SKM-1 treated with dmso at 0.1 percent for 144 hours (cell line): Measurements from ENCODE around the gene AHI1.
A peak's percentile ranks its signal among the peaks of the same experiment; 100 is the strongest.

Source experiments
- DNase-seq: peaks from one replicate; lab custom pipeline; 2025; ENCODE audit not compliant: unreplicated experiment; lab: John Stamatoyannopoulos, UW

The AHI1 gene

DNA sequence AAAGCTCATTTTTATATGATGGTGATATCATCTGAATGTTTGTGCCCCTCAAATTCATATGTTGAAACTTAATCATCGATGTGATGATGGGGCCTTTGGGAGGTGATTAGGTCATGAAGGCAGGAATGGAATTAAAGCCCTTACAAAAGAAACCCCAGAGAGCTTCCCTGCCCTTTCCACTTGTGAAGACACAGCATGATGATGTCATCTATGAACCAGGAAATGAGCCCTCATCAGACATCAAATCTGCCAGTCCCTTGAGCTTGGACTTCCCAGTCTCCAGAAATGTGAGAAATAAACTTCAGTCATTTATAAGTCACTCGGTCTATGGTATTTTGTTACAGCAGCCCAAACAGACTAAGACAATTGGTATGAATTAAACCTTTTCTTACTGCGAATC lies 163.4 kb downstream of the AHI1 start:
- no peak for DNase-seq

DNA sequence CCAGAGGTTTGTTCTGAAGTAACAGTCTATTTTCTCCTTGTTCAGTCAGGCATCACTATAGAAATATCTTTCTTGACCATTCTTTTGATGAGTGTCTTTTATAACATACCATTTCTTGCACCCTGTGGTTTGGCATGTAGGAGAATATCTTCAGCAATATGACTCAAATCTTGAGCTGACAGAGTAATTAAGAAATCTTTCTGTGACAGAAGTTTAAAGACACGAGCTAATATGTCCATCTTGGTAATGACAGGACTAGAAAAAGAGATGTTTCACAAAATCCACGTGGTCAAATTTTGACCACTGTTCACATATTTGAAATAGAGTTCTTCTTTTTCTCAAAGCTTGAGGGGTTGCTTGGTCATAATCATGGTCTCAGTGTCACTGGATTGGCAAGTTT lies 166.5 kb downstream of the AHI1 start:
- DNase-seq: no peak

DNA sequence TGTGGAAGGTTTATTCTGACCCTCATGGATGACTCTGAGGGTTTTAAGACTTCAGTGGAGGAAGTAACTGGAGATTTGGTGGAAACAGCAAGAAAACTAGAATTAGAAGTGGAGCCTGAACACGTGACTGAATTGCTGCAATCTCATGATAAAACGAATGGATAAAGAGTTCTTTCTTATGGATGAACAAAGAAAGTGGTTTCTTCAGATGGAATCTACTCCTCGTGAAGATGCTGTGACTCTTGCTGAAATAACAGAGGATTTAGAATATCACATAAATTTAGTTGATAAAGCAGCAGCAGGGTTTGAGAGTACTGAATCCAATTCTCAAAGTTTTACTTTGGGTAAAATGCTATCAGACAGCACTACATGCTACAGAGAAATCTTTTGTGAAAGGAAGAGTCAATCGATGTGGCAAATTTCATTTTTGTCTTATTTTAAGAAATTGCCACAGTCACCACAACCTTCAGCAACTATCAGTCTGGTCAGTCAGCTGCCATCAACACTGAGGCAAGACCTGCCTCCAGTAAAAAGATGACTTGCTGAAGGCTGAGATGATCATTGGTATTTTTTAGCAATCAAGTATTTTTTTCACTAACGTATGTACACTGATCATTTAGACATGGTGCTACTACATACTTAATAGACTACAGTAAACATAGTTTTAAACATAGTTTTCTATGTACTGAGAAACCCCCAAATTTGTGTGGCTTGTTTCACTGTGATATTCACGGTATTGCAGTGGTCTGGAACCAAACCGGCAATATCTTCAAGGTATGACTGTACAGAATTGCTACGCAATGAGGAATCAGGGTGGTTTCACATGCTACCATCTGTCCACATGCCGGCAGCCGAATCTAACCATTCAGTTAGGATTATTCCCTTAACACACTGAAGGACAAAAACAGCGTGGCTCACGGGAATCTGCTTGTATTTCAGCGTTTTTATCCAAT lies 167.4 kb downstream of the AHI1 start:
- no peak for DNase-seq

DNA sequence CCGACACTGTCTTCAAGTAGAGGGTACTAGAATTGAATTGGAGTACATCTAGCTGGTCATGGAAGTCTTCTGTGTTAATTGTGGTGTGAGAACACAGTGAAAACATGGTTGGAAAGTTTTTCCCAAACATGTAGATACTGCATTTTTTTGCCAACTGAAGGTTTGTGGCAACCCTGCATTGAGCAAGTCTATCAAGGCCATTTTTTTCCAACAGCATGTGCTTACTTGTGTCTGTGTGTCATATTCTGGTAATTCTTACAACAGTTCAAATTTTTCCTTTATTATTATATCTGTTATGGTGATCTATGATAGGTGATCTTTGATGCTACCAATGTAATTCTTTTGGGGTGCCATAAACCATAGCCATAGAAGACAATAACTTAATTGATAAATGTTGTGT lies 169.4 kb downstream of the AHI1 start:
- no peak for DNase-seq

DNA sequence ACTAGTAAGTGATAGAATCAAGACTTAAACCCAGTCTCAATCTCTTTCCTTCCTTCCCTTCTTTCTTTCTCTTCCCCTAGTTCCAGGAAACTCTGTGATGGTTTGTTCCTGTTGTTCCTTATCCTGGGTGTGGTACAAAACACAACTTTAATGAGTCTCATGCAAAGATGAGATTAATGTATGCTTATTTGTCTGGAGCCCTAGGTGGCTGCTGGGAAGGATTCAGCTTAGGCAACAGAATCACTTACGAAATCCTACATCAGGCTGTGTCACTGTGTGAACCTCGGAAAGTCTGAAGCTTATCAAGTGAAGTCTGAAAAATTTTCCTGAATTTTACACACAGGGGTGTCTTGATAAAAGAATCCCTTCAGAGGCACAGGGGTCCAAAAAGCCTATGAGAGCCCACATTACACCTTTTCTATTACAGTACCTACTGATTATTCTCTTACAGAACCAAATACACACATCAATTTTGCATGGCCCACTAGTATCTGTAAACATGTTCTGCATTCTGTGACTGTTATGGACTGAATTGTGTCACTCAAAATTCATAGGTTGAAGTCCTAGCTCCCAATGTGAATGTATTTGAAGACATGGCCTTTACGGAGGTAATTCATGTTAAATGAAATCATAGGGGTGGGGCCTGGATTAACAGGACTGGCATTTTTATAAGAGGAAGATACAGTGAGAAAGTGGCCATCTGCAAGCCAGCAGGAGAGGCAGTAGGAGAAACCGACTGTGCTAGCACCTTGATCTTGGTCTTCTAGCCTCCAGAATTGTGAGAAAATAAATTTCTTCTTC lies 171.7 kb downstream of the AHI1 start:
- peak; percentile 47 for DNase-seq

DNA sequence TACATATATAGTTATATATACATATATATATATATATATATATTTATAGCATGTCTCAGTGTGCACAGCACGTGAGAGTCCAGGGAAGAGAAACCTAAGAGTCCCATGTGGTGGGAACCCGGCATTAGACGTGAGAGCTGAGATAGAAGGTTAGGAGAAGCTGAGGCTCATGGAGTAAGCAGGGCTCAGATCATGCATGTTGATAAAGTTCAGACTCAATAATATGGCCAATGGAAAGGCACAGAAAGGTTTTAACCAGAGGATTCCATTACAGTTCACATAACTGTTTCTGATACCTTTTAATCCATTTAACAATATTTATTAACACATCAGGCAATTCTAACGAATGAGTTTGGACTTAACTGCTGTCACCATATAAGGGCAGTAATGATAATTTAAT lies 173.0 kb downstream of the AHI1 start:
- no peak for DNase-seq

DNA sequence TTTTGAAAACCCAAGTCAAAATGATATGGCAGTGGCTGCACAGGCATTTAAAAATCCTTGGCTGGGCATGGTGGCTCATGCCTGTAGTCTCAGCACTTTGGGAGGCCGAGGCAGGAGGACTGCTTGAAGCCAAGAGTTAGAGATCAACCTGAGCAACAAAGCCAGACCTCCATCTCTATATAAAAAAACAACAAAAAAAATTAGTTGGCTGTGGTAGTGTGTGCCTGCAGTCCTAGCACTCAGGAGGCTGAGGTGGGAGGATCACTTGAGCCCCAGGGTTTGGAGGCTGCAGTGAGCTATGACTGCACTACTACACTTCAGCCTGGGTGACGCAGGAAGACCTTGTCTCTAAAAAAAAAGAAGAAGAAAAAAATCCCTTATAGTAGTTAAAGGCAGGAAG lies 173.6 kb downstream of the AHI1 start:
- DNase-seq: no peak

DNA sequence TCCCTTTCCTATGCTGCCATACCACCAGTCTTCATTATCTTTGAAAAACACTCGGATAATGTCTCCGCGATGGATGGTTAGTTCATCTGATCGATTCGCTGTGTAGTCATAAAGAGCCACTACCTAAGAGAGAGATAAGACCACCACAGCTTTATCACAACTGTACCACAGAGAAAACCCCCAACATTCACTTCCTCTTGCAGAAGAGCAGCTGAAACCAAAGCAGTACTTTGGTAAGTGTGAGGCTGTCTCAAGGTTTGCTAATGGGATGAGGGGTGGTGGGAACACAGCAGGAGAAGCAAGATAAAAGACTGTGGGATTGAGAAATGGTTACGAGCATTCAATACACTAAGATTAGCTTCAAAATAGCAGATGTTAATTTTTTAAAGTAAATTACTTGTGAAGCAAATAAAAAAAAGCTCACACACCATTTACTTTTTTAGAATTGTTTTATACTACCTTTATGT lies 174.3 kb downstream of the AHI1 start:
- DNase-seq: peak; percentile 89

DNA sequence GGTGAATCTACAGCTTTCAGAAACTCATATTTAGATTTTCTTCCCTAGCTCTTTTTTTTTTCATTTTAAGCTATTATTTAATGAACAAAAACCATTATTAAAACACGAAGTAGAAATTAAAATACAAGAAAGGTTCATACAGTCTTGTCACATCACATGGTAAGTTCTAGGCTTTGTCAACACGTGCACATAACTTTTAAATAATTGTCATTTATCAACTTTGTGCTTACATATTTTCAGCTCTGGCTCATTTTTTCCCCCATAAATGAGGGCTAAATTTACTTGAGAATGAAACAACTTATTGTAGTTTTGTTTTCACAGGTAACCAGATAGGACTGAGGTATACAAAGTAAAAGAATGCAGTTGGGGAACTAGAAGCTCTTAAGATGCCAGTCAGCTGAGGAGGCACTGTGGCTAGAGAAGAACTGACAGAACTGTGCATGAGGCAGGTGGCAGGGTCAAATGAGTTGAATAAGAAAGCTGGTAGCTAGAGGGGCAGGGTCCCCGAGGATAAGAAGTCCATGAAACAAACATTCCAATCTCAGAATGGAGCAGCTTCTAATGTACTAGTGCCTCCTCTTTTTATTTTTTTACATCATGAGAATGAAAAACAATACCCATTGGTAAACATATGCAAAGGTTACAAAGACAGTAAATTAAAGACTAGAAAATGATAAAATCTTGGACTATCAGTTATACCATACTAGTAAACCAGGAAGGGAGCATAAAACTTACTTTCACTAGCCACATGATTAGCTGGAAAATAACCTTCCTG lies 174.9 kb downstream of the AHI1 start:
- DNase-seq: no peak

DNA sequence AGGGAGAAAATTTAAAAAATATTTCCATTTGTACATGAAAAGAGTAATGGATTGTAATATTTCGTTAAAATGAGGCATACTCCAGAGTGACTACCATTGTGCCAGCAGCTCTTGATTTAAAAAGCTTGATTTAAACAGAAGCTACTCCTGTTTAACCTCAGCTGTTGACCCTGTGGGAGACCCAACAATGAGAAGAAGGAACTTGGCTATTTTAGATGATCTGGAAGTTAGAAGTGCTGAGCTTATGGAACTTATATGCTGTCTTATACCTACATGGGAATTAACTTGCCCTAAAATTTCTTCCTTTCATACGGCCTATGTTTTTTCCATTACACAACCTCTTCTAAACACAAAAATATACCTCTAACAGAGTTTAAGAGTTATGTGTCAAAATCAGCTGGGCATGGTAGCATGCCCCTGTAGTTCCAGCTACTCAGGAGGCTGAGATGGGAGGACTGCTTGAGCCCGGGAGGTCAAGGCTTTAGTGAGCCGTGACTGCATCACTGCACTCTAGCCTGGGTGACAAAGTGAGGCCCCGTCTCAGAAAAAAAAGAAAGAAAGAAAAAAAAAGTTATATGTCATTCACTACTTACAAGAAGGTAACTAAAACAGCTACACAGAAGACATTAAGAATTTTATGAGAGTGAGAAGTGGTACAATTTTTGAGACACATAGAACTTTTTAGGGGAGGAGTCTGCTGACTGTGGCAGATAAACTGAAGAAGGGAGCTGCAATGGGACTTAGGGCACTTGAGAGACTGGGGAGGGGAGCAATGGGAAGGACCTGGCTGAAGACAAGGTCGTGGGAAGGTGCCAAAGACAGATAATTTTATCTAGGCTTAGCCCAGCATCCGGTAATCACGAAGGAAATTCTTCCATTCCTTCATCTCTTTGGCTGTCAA lies 176.6 kb downstream of the AHI1 start:
- no peak for DNase-seq

DNA sequence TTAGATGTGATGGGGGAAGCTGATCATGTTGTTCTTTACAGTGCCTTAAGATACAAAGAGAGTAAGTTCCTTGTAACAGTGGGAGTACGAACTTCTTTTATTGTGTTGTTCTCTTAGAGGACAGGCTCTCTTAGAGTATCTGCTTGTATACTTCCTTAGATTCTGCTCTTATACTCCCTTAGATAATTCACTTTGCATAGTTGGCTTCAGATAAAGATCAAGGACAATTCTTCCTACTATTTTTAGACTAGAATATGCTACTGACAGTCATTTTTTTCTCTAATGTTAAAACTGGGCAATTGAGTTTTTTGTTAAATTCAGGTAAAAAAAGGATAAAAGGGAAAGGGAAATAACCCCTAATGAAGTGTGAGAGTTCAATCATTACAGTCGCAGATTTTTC lies 177.7 kb downstream of the AHI1 start:
- DNase-seq: no peak

DNA sequence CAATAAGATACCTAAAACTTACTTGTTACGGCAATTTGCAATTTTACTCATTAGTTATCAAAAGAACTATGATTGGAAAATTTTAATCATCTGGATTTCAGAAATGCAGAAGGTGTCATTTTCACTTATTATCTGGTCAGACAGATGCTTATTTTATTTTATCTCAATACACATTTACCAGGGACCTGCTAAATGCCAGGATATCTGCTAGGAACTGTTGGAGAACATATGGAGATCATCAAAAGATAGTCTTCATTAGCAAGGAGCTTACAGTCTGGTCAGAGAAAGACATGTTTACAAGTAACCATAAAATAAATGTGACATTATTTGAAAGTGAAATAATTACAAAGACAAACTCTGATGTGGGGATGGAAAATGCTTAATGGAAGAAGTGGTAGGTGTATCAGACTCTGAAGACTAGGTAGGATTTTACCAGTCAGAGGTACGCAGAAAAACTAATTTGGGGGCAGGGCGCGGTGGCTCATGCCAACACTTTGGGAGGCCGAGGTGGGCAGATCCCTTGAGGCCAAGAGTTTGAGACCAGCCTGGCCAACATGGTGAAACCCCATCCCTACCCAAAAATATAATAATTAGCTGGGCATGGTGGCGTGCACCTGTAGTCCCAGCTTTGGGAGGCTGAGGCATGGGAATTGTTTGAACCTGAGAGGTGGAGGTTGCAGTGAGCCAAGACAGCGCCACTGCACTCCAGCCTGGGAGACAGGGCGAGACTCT lies 178.6 kb downstream of the AHI1 start:
- DNase-seq: no peak

DNA sequence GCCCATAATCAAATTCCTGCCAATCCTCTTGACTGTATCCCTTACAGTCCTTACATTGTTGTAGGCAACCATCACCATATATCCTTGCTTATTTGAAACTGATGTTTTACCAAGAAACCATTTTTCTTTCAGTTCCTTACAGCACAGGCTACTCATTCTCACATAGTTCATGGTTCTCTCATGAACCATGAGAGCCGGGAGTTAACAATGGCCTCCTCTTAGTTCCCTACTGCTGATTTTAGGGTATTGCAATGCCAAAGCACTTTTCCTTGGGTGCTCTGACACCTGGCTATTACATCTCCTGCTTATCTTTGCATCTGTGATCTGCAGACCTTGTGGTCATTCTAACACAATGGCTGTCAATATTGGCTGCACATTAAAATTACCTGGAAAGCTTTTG lies 183.0 kb downstream of the AHI1 start:
- no peak for DNase-seq

DNA sequence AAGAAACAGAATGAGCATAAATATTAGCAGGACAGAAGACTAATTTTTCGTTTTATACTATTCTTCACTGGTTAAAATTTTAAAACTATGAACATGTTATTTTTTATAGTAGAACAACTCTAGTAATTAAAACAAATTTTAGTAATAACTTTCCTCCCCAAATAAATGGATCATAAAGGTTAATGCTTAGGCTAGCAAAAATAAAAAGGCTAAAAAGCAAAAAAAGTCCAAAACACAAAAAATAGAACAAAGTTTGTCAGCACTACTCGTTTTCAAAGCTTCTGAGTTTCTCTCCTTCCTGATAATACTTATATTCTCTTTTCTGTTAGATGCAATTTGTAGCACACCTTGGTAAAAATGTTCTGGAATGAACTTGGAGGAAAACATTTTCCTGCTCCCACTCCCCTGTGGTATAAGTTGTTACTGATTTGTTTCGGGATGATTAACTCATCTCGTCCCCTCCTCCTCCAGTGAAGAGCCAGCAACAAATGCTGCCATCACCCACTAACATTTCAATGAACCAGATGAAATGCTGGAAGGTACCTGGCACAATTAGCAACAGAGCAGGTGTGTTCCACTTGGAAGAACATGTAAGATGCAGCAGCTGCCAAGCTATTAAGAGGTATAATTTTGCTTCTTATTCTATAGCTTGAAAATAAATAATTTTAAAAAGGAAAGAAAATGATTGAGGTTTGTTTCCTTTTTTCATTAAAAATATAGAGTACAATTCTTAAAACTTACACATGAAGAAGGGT lies 185.9 kb downstream of the AHI1 start:
- no peak for DNase-seq

DNA sequence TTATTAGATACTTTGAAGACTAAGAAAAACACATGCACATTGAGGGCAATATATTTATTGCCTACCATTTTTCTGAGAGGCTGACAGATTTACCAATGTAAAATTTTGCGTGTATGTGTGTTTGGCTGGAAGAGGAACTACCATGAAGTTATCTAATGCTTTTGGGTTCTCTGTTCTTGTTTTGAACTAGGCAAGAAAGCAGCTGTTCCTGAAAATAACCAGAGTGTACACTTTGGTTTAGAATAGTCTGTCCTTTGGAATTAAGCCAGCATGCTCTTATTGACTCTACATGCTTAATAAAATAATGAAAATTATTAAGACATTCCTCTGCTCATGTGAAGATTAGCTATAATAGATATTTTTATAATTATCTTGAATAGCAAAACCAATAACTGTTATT lies 187.2 kb downstream of the AHI1 start:
- peak; percentile 70 for DNase-seq

DNA sequence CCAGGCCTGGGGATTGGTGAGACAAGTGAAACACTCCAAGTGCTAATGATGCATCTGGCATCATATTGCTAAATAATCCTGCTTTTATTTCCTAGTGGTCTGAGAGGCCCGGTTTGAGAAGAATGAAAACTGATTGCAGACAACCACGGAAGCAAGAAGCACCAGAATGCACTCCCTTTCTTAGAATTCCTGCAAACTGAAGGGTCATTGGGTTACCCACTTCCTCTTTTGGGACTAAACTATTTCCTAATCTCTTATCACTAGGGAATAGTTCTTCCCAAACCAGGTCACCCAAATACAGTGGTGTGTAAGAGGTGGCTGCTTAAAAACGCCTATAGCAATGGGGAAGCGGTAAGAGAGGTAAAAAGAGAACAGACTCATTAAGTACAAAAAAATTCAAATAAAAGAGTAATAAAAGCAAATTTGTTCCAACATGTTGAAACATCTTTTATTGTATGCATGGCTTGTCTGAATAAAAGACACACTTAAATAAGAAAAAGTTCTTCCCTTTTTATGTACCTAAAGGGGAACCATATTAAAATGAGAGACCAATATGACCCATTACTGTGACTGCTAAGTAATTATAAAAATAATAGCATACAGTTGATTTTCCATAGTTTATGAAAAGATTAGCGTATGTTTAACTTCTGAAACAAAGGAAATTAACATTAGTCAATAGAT lies 190.7 kb downstream of the AHI1 start:
- peak; percentile 94 for DNase-seq

DNA sequence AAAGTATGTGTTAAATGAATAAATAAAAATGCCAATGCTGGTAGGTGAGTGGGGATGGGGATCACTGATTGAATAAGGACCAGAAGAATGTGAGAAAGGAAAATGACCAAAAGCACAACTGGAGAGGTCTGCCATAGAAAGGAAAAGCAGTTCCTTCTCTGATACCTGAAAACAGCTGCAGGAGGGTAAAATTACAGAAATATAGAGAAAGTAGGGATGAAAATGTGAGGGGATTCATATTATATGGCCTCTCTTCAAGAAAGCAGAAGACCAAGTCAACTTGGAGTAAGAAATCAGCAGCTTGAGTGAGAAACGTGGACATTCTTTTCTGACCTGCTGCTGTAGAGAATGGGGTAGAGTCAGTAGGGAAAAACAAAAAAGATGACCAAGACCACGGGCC lies 191.4 kb downstream of the AHI1 start:
- no peak for DNase-seq

DNA sequence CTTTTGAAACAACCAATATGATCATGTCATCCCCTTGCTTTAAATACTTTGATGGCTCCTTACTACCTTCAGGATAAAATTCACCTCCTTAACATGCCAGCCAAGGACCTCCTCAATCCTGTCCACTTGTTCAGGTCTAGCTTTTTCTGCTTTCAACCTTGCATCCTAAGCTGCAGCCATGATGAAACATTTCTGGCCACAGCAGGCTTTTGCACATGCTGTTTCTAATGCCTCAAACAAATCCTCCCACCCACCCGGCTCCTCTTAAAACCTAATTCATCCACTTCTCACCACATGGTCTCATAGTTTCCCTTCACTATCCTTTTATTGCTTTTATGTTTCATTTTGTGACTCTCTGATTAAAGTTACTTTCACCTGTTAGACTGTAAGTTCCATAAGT lies 191.9 kb downstream of the AHI1 start:
- DNase-seq: no peak
